GM23338 (cell line): Measurements from ENCODE around the gene KCNAB2. TPM values are rescaled to one million over a fixed set of nuclear protein-coding genes. Genes with fewer than 3 reads are reported as not detected.

Experiments
- ATAC-seq: fragments of 200-7000 bp; cut with Tn5 transposase; 3 replicates; pipeline ENCODE4 v1.9.1; 2020
- DNase-seq: peaks from one replicate; pipeline ENCODE4 v3.0.0-alpha.2; 2015; ENCODE audit warnings: low spot score
- H2AFZ ChIP-seq: fragments of 200-600 bp; sonication (generic); 2 replicates; pipeline ENCODE4 v1.8.0; 2016; ENCODE audit warnings: antibody characterized with exemption, mild to moderate bottlenecking, moderate library complexity
- H3F3A ChIP-seq: fragments of 200-600 bp; sonication (generic); replicated peaks from 2 replicates; pipeline ENCODE4 v1.8.0; 2017; ENCODE audit warnings: antibody characterized with exemption, mixed run types, low read depth
- H3K27ac ChIP-seq: fragments of 200-600 bp; sonication (generic); 2 replicates; pipeline ENCODE4 v1.6.1; 2016; ENCODE audit warnings: low read depth
- H3K27me3 ChIP-seq: fragments of 200-600 bp; sonication (generic); 2 replicates; pipeline ENCODE4 v1.8.0; 2016; ENCODE audit warnings: mild to moderate bottlenecking, mixed run types, moderate library complexity; ENCODE audit not compliant: insufficient read depth
- H3K36me3 ChIP-seq: fragments of 200-600 bp; sonication (generic); 2 replicates; pipeline ENCODE4 v1.8.0; 2016; ENCODE audit warnings: mild to moderate bottlenecking; ENCODE audit not compliant: insufficient read depth
- H3K4me1 ChIP-seq: fragments of 200-600 bp; sonication (generic); 2 replicates; pipeline ENCODE4 v1.8.0; 2016; ENCODE audit warnings: mild to moderate bottlenecking, moderate library complexity; ENCODE audit not compliant: insufficient read depth
- H3K4me2 ChIP-seq: fragments of 200-600 bp; sonication (generic); 2 replicates; pipeline ENCODE4 v1.7.1; 2017; ENCODE audit warnings: mixed run types
- H3K4me3 ChIP-seq: fragments of 200-600 bp; sonication (generic); 2 replicates; pipeline ENCODE4 v1.6.1; 2016; ENCODE audit warnings: mixed run types
- H3K79me2 ChIP-seq: fragments of 200-600 bp; sonication (generic); replicated peaks from 2 replicates; pipeline ENCODE4 v1.8.0; 2017; ENCODE audit warnings: mild to moderate bottlenecking; ENCODE audit not compliant: insufficient read depth
- H3K9me2 ChIP-seq: fragments of 200-600 bp; sonication (generic); 2 replicates; pipeline ENCODE4 v1.8.0; 2017; ENCODE audit not compliant: insufficient read depth
- H4K20me1 ChIP-seq: fragments of 200-600 bp; sonication (generic); replicated peaks from 2 replicates; pipeline ENCODE4 v1.8.0; 2017; ENCODE audit warnings: mild to moderate bottlenecking; ENCODE audit not compliant: insufficient read depth
- H3K27ac Mint-ChIP-seq: 2 replicates; pipeline ENCODE4 v1.8.0; 2020; ENCODE audit warnings: inconsistent platforms, mild to moderate bottlenecking, moderate library complexity, mixed read lengths
- H3K27me3 Mint-ChIP-seq: 3 replicates; pipeline ENCODE4 v1.8.0; 2022; ENCODE audit warnings: low read depth, mild to moderate bottlenecking, moderate library complexity, mixed read lengths, inconsistent platforms; ENCODE audit not compliant: insufficient read depth, poor library complexity
- H3K36me3 Mint-ChIP-seq: 3 replicates; pipeline ENCODE4 v1.8.0; 2021; ENCODE audit warnings: low read depth, mild to moderate bottlenecking, inconsistent platforms, moderate library complexity, mixed read lengths
- H3K4me1 Mint-ChIP-seq: 3 replicates; pipeline ENCODE4 v1.8.0; 2020; ENCODE audit warnings: mild to moderate bottlenecking, inconsistent platforms, mixed read lengths
- H3K4me3 Mint-ChIP-seq: 3 replicates; pipeline ENCODE4 v1.8.0; 2021; ENCODE audit warnings: moderate library complexity, mild to moderate bottlenecking, inconsistent platforms, mixed read lengths
- H3K9me3 Mint-ChIP-seq: 3 replicates; pipeline ENCODE4 v1.8.0; 2020; ENCODE audit warnings: moderate library complexity, mild to moderate bottlenecking, inconsistent platforms, mixed read lengths
- EZH2 ChIP-seq: fragments of 200-600 bp; sonication (generic); IDR thresholded peaks from one replicate; pipeline ENCODE4 v1.8.0; 2017; ENCODE audit warnings: antibody characterized with exemption, mild to moderate bottlenecking, low read depth; ENCODE audit not compliant: unreplicated experiment
- EZH2phosphoT487 ChIP-seq: fragments of 200-600 bp; sonication (generic); IDR thresholded peaks from one replicate; pipeline ENCODE4 v1.8.1; 2018; ENCODE audit warnings: antibody characterized with exemption; ENCODE audit not compliant: unreplicated experiment
- JUNB ChIP-seq: IDR thresholded peaks from one replicate; pipeline ENCODE4 v1.6.1; 2016; ENCODE audit warnings: antibody characterized with exemption; ENCODE audit not compliant: unreplicated experiment
- NANOG ChIP-seq: IDR thresholded peaks from 2 replicates; pipeline ENCODE4 v1.6.1; 2016; ENCODE audit warnings: antibody characterized with exemption, borderline replicate concordance
- STAT1 ChIP-seq: IDR thresholded peaks from one replicate; pipeline ENCODE4 v1.6.1; 2016; ENCODE audit warnings: antibody characterized with exemption; ENCODE audit not compliant: unreplicated experiment
- ZNF114 ChIP-seq: fragments of 250-450 bp; sonication (Bioruptor Pico); IDR thresholded peaks from 2 replicates; pipeline ENCODE4 v1.5.0; 2020; ENCODE audit warnings: mild to moderate bottlenecking, moderate library complexity
- ZNF331 ChIP-seq: fragments of 250-450 bp; sonication (Bioruptor Pico); IDR thresholded peaks from 2 replicates; pipeline ENCODE4 v1.5.0; 2020; ENCODE audit warnings: low read depth, mild to moderate bottlenecking, moderate library complexity
- polyA plus RNA-seq: library from polyadenylated mRNA; unstranded; fragments of >200 nt; fragmentation: Nextera tagmentation; extraction: Ambion mirVana; gene quantifications from 2 replicates; pipeline ENCODE4 v1.2.1, GENCODE V29; 2016
- total RNA-seq: library from RNA; depleted of rRNA; stranded (reverse); fragments of >200 nt; shearing (Covaris generic); gene quantifications from 2 replicates; pipeline ENCODE4 v1.2.3, GENCODE V29; 2014
- TF ChIP-seq, protein P1 (sequence below): fragments of 250-450 bp; sonication (Bioruptor Pico); IDR thresholded peaks from 2 replicates; pipeline ENCODE4 v1.5.0; 2020; ENCODE audit warnings: mild to moderate bottlenecking, moderate library complexity
- TF ChIP-seq, protein P2 (sequence below), 2 experiments: fragments of 200-600 bp in 1 of 2; sonication (generic) in 1 of 2; conservative IDR thresholded peaks; 2 replicates each; pipeline versions ENCODE4 v1.5.1 to v1.6.1; 2016 to 2017; ENCODE audit warnings: antibody characterized with exemption in 2 of 2, low read depth in 2 of 2, mild to moderate bottlenecking in 2 of 2, moderate library complexity in 1 of 2
- TF ChIP-seq, protein P3 (sequence below): IDR thresholded peaks from one replicate; pipeline ENCODE4 v1.6.1; 2018; ENCODE audit warnings: antibody characterized with exemption; ENCODE audit not compliant: unreplicated experiment
- TF ChIP-seq, protein P4 (sequence below): IDR thresholded peaks from 2 replicates; pipeline ENCODE4 v1.6.1; 2016; ENCODE audit warnings: antibody characterized with exemption

The KCNAB2 gene
- total and polyA plus RNA-seq, 2 experiments from 2014 or later: 3.0 to 3.7 TPM

DNA sequence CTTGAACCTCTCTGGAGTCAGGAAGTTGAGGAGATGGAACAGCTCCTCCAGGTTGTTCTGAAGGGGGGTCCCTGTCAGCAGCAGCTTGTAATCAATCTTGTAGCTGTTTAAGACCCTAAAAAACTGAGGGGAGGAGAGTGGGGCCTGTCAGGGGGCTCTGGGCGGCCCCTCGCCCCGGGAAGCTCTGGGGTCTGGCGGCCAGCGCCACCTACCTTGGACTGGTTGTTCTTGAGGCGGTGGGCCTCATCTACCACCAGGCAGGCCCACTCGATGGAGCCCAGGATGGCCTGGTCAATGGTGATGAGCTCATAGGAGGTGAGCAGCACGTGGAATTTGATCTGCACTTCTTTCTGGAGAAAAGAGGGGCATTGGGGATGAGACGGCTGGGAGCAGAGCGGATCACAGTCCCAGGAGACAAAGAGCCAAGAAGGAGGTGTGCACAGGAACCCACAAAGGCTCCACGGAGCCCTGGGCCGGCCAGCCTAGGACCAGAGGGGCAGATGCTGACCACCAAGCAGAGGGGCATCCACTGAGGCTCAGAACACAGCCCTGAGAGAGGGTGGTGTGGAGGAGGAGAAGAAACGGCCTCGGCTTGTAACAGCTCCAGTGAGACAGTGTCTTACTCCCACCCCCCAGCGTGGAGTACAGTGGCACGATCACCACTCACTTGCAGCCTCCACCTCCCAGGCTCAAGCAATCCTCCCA, 91.0 kb downstream of the KCNAB2 start:
- DNase-seq: no peak
- TF ChIP-seq EZH2phosphoT487 (no peak), STAT1 (no peak), NANOG (no peak), ZNF331 (CRISPR knock-in tag) (no peak), JUNB (no peak), ZNF114 (CRISPR knock-in tag) (no peak), EZH2 (no peak)
- TF ChIP-seq, protein P1, sequence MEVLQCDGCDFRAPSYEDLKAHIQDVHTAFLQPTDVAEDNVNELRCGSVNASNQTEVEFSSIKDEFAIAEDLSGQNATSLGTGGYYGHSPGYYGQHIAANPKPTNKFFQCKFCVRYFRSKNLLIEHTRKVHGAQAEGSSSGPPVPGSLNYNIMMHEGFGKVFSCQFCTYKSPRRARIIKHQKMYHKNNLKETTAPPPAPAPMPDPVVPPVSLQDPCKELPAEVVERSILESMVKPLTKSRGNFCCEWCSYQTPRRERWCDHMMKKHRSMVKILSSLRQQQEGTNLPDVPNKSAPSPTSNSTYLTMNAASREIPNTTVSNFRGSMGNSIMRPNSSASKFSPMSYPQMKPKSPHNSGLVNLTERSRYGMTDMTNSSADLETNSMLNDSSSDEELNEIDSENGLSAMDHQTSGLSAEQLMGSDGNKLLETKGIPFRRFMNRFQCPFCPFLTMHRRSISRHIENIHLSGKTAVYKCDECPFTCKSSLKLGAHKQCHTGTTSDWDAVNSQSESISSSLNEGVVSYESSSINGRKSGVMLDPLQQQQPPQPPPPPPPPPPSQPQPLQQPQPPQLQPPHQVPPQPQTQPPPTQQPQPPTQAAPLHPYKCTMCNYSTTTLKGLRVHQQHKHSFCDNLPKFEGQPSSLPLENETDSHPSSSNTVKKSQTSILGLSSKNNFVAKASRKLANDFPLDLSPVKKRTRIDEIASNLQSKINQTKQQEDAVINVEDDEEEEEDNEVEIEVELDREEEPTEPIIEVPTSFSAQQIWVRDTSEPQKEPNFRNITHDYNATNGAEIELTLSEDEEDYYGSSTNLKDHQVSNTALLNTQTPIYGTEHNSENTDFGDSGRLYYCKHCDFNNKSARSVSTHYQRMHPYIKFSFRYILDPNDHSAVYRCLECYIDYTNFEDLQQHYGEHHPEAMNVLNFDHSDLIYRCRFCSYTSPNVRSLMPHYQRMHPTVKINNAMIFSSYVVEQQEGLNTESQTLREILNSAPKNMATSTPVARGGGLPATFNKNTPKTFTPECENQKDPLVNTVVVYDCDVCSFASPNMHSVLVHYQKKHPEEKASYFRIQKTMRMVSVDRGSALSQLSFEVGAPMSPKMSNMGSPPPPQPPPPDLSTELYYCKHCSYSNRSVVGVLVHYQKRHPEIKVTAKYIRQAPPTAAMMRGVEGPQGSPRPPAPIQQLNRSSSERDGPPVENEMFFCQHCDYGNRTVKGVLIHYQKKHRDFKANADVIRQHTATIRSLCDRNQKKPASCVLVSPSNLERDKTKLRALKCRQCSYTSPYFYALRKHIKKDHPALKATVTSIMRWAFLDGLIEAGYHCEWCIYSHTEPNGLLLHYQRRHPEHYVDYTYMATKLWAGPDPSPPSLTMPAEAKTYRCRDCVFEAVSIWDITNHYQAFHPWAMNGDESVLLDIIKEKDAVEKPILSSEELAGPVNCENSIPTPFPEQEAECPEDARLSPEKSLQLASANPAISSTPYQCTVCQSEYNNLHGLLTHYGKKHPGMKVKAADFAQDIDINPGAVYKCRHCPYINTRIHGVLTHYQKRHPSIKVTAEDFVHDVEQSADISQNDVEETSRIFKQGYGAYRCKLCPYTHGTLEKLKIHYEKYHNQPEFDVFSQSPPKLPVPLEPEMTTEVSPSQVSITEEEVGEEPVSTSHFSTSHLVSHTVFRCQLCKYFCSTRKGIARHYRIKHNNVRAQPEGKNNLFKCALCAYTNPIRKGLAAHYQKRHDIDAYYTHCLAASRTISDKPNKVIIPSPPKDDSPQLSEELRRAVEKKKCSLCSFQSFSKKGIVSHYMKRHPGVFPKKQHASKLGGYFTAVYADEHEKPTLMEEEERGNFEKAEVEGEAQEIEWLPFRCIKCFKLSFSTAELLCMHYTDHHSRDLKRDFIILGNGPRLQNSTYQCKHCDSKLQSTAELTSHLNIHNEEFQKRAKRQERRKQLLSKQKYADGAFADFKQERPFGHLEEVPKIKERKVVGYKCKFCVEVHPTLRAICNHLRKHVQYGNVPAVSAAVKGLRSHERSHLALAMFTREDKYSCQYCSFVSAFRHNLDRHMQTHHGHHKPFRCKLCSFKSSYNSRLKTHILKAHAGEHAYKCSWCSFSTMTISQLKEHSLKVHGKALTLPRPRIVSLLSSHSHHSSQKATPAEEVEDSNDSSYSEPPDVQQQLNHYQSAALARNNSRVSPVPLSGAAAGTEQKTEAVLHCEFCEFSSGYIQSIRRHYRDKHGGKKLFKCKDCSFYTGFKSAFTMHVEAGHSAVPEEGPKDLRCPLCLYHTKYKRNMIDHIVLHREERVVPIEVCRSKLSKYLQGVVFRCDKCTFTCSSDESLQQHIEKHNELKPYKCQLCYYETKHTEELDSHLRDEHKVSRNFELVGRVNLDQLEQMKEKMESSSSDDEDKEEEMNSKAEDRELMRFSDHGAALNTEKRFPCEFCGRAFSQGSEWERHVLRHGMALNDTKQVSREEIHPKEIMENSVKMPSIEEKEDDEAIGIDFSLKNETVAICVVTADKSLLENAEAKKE (CRISPR knock-in tag): no peak
- TF ChIP-seq, protein P2, sequence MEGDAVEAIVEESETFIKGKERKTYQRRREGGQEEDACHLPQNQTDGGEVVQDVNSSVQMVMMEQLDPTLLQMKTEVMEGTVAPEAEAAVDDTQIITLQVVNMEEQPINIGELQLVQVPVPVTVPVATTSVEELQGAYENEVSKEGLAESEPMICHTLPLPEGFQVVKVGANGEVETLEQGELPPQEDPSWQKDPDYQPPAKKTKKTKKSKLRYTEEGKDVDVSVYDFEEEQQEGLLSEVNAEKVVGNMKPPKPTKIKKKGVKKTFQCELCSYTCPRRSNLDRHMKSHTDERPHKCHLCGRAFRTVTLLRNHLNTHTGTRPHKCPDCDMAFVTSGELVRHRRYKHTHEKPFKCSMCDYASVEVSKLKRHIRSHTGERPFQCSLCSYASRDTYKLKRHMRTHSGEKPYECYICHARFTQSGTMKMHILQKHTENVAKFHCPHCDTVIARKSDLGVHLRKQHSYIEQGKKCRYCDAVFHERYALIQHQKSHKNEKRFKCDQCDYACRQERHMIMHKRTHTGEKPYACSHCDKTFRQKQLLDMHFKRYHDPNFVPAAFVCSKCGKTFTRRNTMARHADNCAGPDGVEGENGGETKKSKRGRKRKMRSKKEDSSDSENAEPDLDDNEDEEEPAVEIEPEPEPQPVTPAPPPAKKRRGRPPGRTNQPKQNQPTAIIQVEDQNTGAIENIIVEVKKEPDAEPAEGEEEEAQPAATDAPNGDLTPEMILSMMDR (conservative IDR thresholded peaks at IDR 0.05; ENCODE audit: low read depth in 2 of 2): no peak
- TF ChIP-seq, protein P3, sequence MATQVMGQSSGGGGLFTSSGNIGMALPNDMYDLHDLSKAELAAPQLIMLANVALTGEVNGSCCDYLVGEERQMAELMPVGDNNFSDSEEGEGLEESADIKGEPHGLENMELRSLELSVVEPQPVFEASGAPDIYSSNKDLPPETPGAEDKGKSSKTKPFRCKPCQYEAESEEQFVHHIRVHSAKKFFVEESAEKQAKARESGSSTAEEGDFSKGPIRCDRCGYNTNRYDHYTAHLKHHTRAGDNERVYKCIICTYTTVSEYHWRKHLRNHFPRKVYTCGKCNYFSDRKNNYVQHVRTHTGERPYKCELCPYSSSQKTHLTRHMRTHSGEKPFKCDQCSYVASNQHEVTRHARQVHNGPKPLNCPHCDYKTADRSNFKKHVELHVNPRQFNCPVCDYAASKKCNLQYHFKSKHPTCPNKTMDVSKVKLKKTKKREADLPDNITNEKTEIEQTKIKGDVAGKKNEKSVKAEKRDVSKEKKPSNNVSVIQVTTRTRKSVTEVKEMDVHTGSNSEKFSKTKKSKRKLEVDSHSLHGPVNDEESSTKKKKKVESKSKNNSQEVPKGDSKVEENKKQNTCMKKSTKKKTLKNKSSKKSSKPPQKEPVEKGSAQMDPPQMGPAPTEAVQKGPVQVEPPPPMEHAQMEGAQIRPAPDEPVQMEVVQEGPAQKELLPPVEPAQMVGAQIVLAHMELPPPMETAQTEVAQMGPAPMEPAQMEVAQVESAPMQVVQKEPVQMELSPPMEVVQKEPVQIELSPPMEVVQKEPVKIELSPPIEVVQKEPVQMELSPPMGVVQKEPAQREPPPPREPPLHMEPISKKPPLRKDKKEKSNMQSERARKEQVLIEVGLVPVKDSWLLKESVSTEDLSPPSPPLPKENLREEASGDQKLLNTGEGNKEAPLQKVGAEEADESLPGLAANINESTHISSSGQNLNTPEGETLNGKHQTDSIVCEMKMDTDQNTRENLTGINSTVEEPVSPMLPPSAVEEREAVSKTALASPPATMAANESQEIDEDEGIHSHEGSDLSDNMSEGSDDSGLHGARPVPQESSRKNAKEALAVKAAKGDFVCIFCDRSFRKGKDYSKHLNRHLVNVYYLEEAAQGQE: no peak
- TF ChIP-seq, protein P4, sequence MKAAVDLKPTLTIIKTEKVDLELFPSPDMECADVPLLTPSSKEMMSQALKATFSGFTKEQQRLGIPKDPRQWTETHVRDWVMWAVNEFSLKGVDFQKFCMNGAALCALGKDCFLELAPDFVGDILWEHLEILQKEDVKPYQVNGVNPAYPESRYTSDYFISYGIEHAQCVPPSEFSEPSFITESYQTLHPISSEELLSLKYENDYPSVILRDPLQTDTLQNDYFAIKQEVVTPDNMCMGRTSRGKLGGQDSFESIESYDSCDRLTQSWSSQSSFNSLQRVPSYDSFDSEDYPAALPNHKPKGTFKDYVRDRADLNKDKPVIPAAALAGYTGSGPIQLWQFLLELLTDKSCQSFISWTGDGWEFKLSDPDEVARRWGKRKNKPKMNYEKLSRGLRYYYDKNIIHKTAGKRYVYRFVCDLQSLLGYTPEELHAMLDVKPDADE: no peak
- Histone ChIP-seq H4K20me1 (no peaks in the 10 kb centered on the region), H3K9me2 (no peaks in the 10 kb centered on the region), H3K36me3 (no peaks in the 10 kb centered on the region), H3K4me1 (no peaks in the 10 kb centered on the region), H3K27ac (no peak overlapping the region), H3K27me3 (no peaks in the 10 kb centered on the region), H2AFZ (no peak overlapping the region), H3K79me2 (no peaks in the 10 kb centered on the region), H3F3A (no peaks in the 10 kb centered on the region), H3K4me3 (no peak overlapping the region), H3K4me2 (no peak overlapping the region)
- no peaks in the 10 kb centered on the region; the same call in 2 of the 3 replicates for H3K36me3 Mint-ChIP-seq
- no peaks in the 10 kb centered on the region for H3K4me1 Mint-ChIP-seq
- H3K9me3 Mint-ChIP-seq: no peaks in the 10 kb centered on the region; the same call in 2 of the 3 replicates
- no peak for ATAC-seq
- H3K4me3 Mint-ChIP-seq: no peak overlapping the region
- H3K27me3 Mint-ChIP-seq: peaks cover 14% of the 10 kb centered on the region
- H3K27ac Mint-ChIP-seq: no peak overlapping the region
